A549 (cell line): ENCODE measurements around the gene TSFM. TPM values are rescaled to one million over a fixed set of nuclear protein-coding genes. Genes with fewer than 3 reads are reported as not detected.
A peak's percentile ranks its signal among the peaks of the same experiment; 100 is the strongest.

Experiments used
- ATAC-seq, 2 experiments: fragments of 200-7000 bp in 1 of 2; fragments of >200 bp in 1 of 2; cut with Nextera tagmentation in 1 of 2; cut with Tn5 transposase in 1 of 2; 3 replicates each; pipeline versions ENCODE4 v1.8.0 to v1.9.1; 2018 to 2020; ENCODE audit warnings: mild to moderate bottlenecking in 1 of 2, moderate library complexity in 1 of 2
- CTCF ChIA-PET: fragments of 300-600 bp; sonication (Branson Sonifier 250); formaldehyde crosslinking; extraction: SDS; loops from one replicate; lab custom pipeline; 2021; ENCODE audit warnings: antibody characterized with exemption, inconsistent platforms; lab: Yijun Ruan, JAX
- POLR2A ChIA-PET: fragments of 350-600 bp; formaldehyde crosslinking; extraction: SDS; loops from one replicate; lab custom pipeline; 2021; ENCODE audit warnings: antibody characterized with exemption, inconsistent platforms; lab: Yijun Ruan, JAX
- DNase-seq, 2 experiments: peaks; one replicate each; pipeline versions ENCODE4 v3.0.0 to v3.0.0-alpha.2; 2011 to 2016; ENCODE audit warnings: low read depth in 1 of 2, low spot score in 1 of 2
- FAIRE-seq: peaks from 2 replicates; lab custom pipeline; 2011; peaks lifted over from hg19 to GRCh38; lab: Jason Lieb, UNC
- H3K27ac ChIP-seq, 2 experiments: fragments of >200 bp; sonication (Bioruptor Twin); formaldehyde crosslinking; 3 replicates each; pipeline ENCODE4 v1.5.1; 2016 to 2017
- H3K4me1 ChIP-seq: fragments of >200 bp; sonication (Bioruptor Twin); formaldehyde crosslinking; 3 replicates; pipeline ENCODE4 v1.6.1; 2016
- H3K4me2 ChIP-seq: fragments of >200 bp; sonication (Bioruptor Twin); formaldehyde crosslinking; 3 replicates; pipeline ENCODE4 v1.6.1; 2016
- H3K4me3 ChIP-seq: fragments of >200 bp; sonication (Bioruptor Twin); formaldehyde crosslinking; 3 replicates; pipeline ENCODE4 v1.5.1; 2016
- H3K9me3 ChIP-seq: fragments of >200 bp; sonication (Bioruptor Twin); formaldehyde crosslinking; 3 replicates; pipeline ENCODE4 v1.6.1; 2016
- BHLHE40 ChIP-seq: IDR thresholded peaks from 2 replicates; pipeline ENCODE4 v1.6.1; 2012; ENCODE audit warnings: low read depth, low read length, inconsistent platforms
- CBX2 ChIP-seq: fragments of 200-600 bp; sonication (generic); IDR thresholded peaks from 2 replicates; pipeline ENCODE4 v1.6.1; 2016; ENCODE audit warnings: low read depth, mild to moderate bottlenecking, borderline replicate concordance
- EHMT2 ChIP-seq: fragments of 200-600 bp; sonication (generic); IDR thresholded peaks from 2 replicates; pipeline ENCODE4 v1.6.1; 2016; ENCODE audit warnings: antibody characterized with exemption, low read depth, mild to moderate bottlenecking, moderate library complexity
- FOSL2 ChIP-seq, 2 experiments: fragments of 450-650 bp in 1 of 2; fragments of >200 bp in 1 of 2; sonication (Bioruptor Twin) in 1 of 2; formaldehyde crosslinking; IDR thresholded peaks; 2 replicates each; pipeline versions ENCODE4 v1.5.0 to v1.6.1; 2016 to 2020; ENCODE audit warnings: mild to moderate bottlenecking in 1 of 2, moderate library complexity in 1 of 2
- FOXS1 ChIP-seq: fragments of 250-450 bp; sonication (Bioruptor Pico); IDR thresholded peaks from 2 replicates; pipeline ENCODE4 v1.5.0; 2020; ENCODE audit warnings: mild to moderate bottlenecking, moderate library complexity
- HOXB13 ChIP-seq: fragments of 250-450 bp; sonication (Bioruptor Pico); IDR thresholded peaks from 2 replicates; pipeline ENCODE4 v1.5.0; 2020; ENCODE audit warnings: low read depth, mild to moderate bottlenecking, moderate library complexity
- HOXB5 ChIP-seq: fragments of 250-450 bp; sonication (Bioruptor Pico); IDR thresholded peaks from 2 replicates; pipeline ENCODE4 v1.5.0; 2020; ENCODE audit warnings: mild to moderate bottlenecking, moderate library complexity
- KDM5A ChIP-seq: fragments of 200-600 bp; sonication (generic); IDR thresholded peaks from 2 replicates; pipeline ENCODE4 v1.6.1; 2016; ENCODE audit warnings: antibody characterized with exemption, mild to moderate bottlenecking
- NFE2L2 ChIP-seq: fragments of 150-350 bp; conservative IDR thresholded peaks from 2 replicates; pipeline ENCODE4 v1.6.1; 2014; ENCODE audit warnings: low read length
- RAD21 ChIP-seq, 2 experiments: fragments of >200 bp in 1 of 2; sonication (Bioruptor Twin) in 1 of 2; formaldehyde crosslinking in 1 of 2; IDR thresholded peaks in 1 of 2; conservative IDR thresholded peaks in 1 of 2; 2 replicates in 1 of 2; 3 replicates in 1 of 2; pipeline ENCODE4 v1.6.1; 2012 to 2018; ENCODE audit warnings: inconsistent platforms in 1 of 2
- RARB ChIP-seq: fragments of 250-450 bp; sonication (Bioruptor Pico); IDR thresholded peaks from 2 replicates; pipeline ENCODE4 v1.8.0; 2021; ENCODE audit warnings: mild to moderate bottlenecking, moderate library complexity
- SMC3 ChIP-seq: fragments of >200 bp; sonication (Bioruptor Twin); formaldehyde crosslinking; IDR thresholded peaks from 3 replicates; pipeline ENCODE4 v1.6.1; 2018; ENCODE audit warnings: inconsistent platforms
- SREBF2 ChIP-seq: fragments of 450-650 bp; IDR thresholded peaks from 2 replicates; pipeline ENCODE4 v1.6.1; 2014; ENCODE audit warnings: mild to moderate bottlenecking, moderate library complexity
- TP53 ChIP-seq: fragments of 250-450 bp; sonication (Bioruptor Pico); IDR thresholded peaks from 2 replicates; pipeline ENCODE4 v1.5.0; 2021; ENCODE audit warnings: mild to moderate bottlenecking, moderate library complexity
- ZC3H11A ChIP-seq: fragments of 450-650 bp; IDR thresholded peaks from 2 replicates; pipeline ENCODE4 v1.6.1; 2014; ENCODE audit warnings: antibody characterized with exemption, mild to moderate bottlenecking
- WGBS: methylation state at CpG from one replicate; pipeline ENCODE4 v1.1.6; 2017; ENCODE audit errors: missing lambda C conversion rate; 5-methylcytosine and 5-hydroxymethylcytosine counted together
- polyA plus RNA-seq, 4 experiments: library from polyadenylated mRNA; depleted of rRNA in 3 of 4; stranded (reverse); fragments of >200 nt; fragmentation: RNase III in 1 of 4; extraction: RNeasy Plus Mini Kit Qiagen cat#74134 plus additional on column Dnase treatment in 1 of 4; gene quantifications; 2 replicates in 3 of 4; 3 replicates in 1 of 4; pipeline ENCODE4 v1.2.3, GENCODE V29; 2011 to 2017
- TF ChIP-seq, protein P1 (sequence below): fragments of >200 bp; sonication (Bioruptor Twin); formaldehyde crosslinking; IDR thresholded peaks from 3 replicates; pipeline ENCODE4 v1.5.1; 2016
- TF ChIP-seq, protein P2 (sequence below): fragments of 250-450 bp; sonication (Bioruptor Pico); IDR thresholded peaks from 2 replicates; pipeline ENCODE4 v1.5.0; 2020; ENCODE audit warnings: low read depth, mild to moderate bottlenecking, moderate library complexity

The TSFM gene
- polyA plus RNA-seq, 2 of the 4 experiments (the other 2 are of a cell fraction): 31.7 to 60.2 TPM

DNA sequence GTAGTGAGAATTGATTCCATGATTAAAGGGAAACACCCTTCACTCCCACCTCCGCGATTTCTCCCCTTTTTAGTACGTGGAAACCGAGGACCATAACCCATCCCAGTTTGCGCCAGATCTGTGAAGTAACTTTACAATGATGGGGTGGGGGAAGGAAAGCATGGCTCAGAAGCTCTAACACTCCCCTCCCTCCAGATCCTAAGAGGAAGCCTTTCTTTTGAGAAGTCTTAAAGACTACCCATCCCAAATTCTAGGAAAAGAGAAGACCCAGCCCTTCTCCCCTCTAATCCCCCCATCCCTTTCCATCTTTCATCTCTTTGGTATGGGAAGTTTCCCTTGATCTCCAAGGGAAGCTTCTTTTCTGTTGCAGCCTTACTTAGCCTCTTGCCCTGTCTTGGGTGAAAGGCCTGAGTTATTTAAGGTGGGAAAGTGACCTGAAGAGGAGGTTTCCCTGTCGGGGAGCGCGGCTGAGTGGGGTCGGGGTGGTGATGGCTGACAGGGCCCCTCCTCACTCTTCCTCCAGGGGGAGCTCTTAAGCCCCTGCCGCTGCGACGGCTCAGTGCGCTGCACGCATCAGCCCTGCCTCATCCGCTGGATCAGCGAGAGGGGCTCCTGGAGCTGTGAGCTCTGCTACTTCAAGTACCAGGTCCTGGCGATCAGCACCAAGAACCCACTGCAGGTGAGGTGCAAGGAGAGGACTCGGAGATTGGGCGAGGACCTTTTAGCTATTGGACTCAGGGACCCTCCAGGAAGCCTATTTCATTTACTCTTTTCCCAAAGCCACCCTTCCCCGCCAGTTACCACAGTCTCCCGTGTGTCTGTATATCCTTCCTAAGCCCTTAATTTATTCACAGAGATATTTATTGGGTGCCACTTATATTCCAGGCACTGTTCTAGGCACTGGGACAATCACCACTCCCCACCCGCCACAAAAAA, 25.9 kb upstream of the TSFM start:
- TF ChIP-seq, protein P1, sequence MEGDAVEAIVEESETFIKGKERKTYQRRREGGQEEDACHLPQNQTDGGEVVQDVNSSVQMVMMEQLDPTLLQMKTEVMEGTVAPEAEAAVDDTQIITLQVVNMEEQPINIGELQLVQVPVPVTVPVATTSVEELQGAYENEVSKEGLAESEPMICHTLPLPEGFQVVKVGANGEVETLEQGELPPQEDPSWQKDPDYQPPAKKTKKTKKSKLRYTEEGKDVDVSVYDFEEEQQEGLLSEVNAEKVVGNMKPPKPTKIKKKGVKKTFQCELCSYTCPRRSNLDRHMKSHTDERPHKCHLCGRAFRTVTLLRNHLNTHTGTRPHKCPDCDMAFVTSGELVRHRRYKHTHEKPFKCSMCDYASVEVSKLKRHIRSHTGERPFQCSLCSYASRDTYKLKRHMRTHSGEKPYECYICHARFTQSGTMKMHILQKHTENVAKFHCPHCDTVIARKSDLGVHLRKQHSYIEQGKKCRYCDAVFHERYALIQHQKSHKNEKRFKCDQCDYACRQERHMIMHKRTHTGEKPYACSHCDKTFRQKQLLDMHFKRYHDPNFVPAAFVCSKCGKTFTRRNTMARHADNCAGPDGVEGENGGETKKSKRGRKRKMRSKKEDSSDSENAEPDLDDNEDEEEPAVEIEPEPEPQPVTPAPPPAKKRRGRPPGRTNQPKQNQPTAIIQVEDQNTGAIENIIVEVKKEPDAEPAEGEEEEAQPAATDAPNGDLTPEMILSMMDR: peak; percentile 75
- peak; percentile 31 to 38; a peak in 2 of 5 replicates for TF ChIP-seq RAD21 (conservative IDR thresholded peaks at IDR 0.05 in 1 of 2, IDR thresholded peaks at IDR 0.05 in 1 of 2)
- no peak for TF ChIP-seq KDM5A
- no peak for TF ChIP-seq NFE2L2
- peak; percentile 29; the same call in 2 of the 3 replicates for TF ChIP-seq SMC3
- TF ChIP-seq ZC3H11A: no peak
- no peak for TF ChIP-seq FOSL2 (IDR thresholded peaks at IDR 0.05)
- no peak for TF ChIP-seq FOSL2 (CRISPR knock-in tag; IDR thresholded peaks at IDR 0.05)
- TF ChIP-seq, all 56 proteins: peak for 3
- POLR2A ChIA-PET: interaction anchor here (0.6 to 1.2 kb wide), 4 partner anchors 9 to 139 kb away, joined by 3 to 5 read pairs (median 3); partner anchors contain the start of genes EEF1AKMT3 and METTL1
- Histone ChIP-seq H3K9me3 (no peaks in the 10 kb centered on the region), H3K4me1 (peaks cover 28% of the 10 kb centered on the region), H3K27ac (no peak overlapping the region), H3K4me3 (peak overlapping the region; percentile 77), H3K4me2 (peak overlapping the region; percentile 99)
- CTCF ChIA-PET: interaction anchor here (0.6 to 4.1 kb wide), 37 partner anchors 10 to 1826 kb away, joined by 3 to 117 read pairs (median 5); partner anchors contain the start of genes CTDSP2, CYP27B1, DGKA and PIP4K2C
- peak; percentile 43 to 77 for ATAC-seq
- DNase-seq: peak; percentile 67 to 94
- FAIRE-seq: no peak
- WGBS: 19% methylated on average over 22 of the region's 22 CpGs

DNA sequence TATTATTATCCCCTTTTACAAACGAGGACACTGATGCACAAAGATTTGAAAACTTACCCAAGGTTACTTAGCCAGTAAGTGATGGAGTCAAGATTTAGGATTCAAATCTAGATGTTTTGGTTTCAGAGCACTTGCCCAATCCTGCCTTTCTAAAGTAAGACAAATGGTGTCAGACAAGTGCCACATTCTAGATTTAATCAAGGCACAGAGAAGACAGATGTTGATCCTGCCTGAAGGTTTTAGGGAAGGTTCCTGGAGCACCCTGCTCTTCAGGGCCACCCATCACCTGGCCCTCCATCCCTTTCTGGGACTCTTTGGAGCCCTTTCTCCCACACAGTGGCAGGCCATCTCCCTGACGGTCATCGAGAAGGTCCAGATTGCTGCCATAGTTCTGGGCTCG, 24.8 kb upstream of the TSFM start:
- WGBS: 72% methylated on average over 4 of the region's 4 CpGs
- Histone ChIP-seq H3K9me3 (no peaks in the 10 kb centered on the region), H3K4me2 (no peak overlapping the region), H3K4me1 (peaks cover 26% of the 10 kb centered on the region), H3K4me3 (no peak overlapping the region), H3K27ac (no peak overlapping the region)
- no peak for ATAC-seq
- no peak for TF ChIP-seq CBX2
- TF ChIP-seq, protein P2, sequence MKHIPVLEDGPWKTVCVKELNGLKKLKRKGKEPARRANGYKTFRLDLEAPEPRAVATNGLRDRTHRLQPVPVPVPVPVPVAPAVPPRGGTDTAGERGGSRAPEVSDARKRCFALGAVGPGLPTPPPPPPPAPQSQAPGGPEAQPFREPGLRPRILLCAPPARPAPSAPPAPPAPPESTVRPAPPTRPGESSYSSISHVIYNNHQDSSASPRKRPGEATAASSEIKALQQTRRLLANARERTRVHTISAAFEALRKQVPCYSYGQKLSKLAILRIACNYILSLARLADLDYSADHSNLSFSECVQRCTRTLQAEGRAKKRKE (CRISPR knock-in tag): no peak
- no peak for TF ChIP-seq EHMT2
- no peak for TF ChIP-seq RARB
- no peak for TF ChIP-seq BHLHE40
- TF ChIP-seq HOXB13 (CRISPR knock-in tag): no peak
- no peak for TF ChIP-seq FOSL2 (IDR thresholded peaks at IDR 0.05)
- TF ChIP-seq FOSL2 (CRISPR knock-in tag; IDR thresholded peaks at IDR 0.05): no peak
- no peak for TF ChIP-seq FOXS1
- no peak for TF ChIP-seq SREBF2
- TF ChIP-seq TP53 (CRISPR knock-in tag): no peak
- TF ChIP-seq, protein P1: no peak
- no peak for TF ChIP-seq HOXB5
- CTCF ChIA-PET: interaction anchor here (1.3 to 2.9 kb wide), 6 partner anchors 13 to 101 kb away, joined by 3 to 22 read pairs (median 8); partner anchors contain the start of gene TSPAN31
- FAIRE-seq: no peak
- no peak for DNase-seq
- POLR2A ChIA-PET: no interaction called here
